PC-3 (cell line): ENCODE measurements around the gene NAA38.

Experiments used
- CTCF ChIP-seq: fragments of 300-600 bp; sonication (generic); conservative IDR thresholded peaks from 2 replicates; pipeline ENCODE4 v1.5.1; 2017; ENCODE audit warnings: antibody characterized with exemption, low read depth, mild to moderate bottlenecking, low read length
- EZH2phosphoT487 ChIP-seq: fragments of 300-600 bp; sonication (generic); IDR thresholded peaks from 2 replicates; pipeline ENCODE4 v1.6.1; 2018; ENCODE audit warnings: mild to moderate bottlenecking, antibody characterized with exemption, low read length, borderline replicate concordance

- TF ChIP-seq CTCF (no peak; the same call in 1 of the 2 replicates), EZH2phosphoT487 (no peak)
Observed at GRCh38 chr17:7889166-7889955, 32.0 kb upstream of the NAA38 start.
